Endodermal cell (in vitro differentiated cells): ENCODE data around the gene PRR12. TPM values are rescaled to one million over a fixed set of nuclear protein-coding genes. Genes with fewer than 3 reads are reported as not detected.

Source experiments
- DNase-seq: peaks from one replicate; pipeline ENCODE4 v3.0.0-alpha.2; 2017
- H3K27ac ChIP-seq: 2 replicates; pipeline ENCODE4 v1.5.1; 2013; ENCODE audit warnings: mild to moderate bottlenecking, low read depth, low read length, moderate library complexity
- H3K27me3 ChIP-seq: 2 replicates; pipeline ENCODE4 v1.6.1; 2013; ENCODE audit warnings: mild to moderate bottlenecking, low read length, moderate library complexity; ENCODE audit not compliant: insufficient read depth, control insufficient read depth, poor library complexity, severe bottlenecking
- H3K36me3 ChIP-seq: 2 replicates; pipeline ENCODE4 v1.7.0; 2013; ENCODE audit warnings: mild to moderate bottlenecking, low read length, moderate library complexity; ENCODE audit not compliant: control insufficient read depth, insufficient read depth
- H3K4me1 ChIP-seq: one replicate; pipeline ENCODE4 v1.7.0; 2013; ENCODE audit warnings: low read length; ENCODE audit not compliant: control insufficient read depth, insufficient read depth
- H3K4me3 ChIP-seq: 2 replicates; pipeline ENCODE4 v1.5.1; 2013; ENCODE audit warnings: mild to moderate bottlenecking, low read length, moderate library complexity
- H3K9ac ChIP-seq: 2 replicates; pipeline ENCODE4 v1.6.1; 2013; ENCODE audit warnings: mild to moderate bottlenecking, low read length, moderate library complexity; ENCODE audit not compliant: poor library complexity, severe bottlenecking; ENCODE audit errors: extremely low read depth
- H3K9me3 ChIP-seq: 2 replicates; pipeline ENCODE4 v1.6.1; 2013; ENCODE audit warnings: mild to moderate bottlenecking, low read length, moderate library complexity; ENCODE audit not compliant: control insufficient read depth
- H3K27ac Mint-ChIP-seq: 2 replicates; pipeline ENCODE4 v1.8.0; 2020; ENCODE audit warnings: mixed read lengths
- H3K27me3 Mint-ChIP-seq: 2 replicates; pipeline ENCODE4 v1.8.0; 2021; ENCODE audit warnings: mild to moderate bottlenecking, mixed read lengths; ENCODE audit not compliant: insufficient read depth
- H3K36me3 Mint-ChIP-seq: 2 replicates; pipeline ENCODE4 v1.8.0; 2020; ENCODE audit warnings: low read depth, mixed read lengths
- H3K4me1 Mint-ChIP-seq: 2 replicates; pipeline ENCODE4 v1.8.0; 2020; ENCODE audit warnings: mixed read lengths
- H3K4me3 Mint-ChIP-seq: 2 replicates; pipeline ENCODE4 v1.8.0; 2020; ENCODE audit warnings: mild to moderate bottlenecking, moderate library complexity, mixed read lengths
- H3K9me3 Mint-ChIP-seq: 2 replicates; pipeline ENCODE4 v1.8.0; 2020; ENCODE audit warnings: mild to moderate bottlenecking, mixed read lengths
- WGBS, 2 experiments: methylation state at CpG; one replicate each; pipeline versions ENCODE4 v1.1.5 to v1.1.7; 2013; ENCODE audit warnings: missing lambda C conversion rate in 2 of 2, mixed read lengths in 1 of 2; ENCODE audit not compliant: insufficient coverage in 1 of 2, insufficient read length in 1 of 2; 5-methylcytosine and 5-hydroxymethylcytosine counted together
- long read RNA-seq, 4 experiments: library from polyadenylated mRNA in 2 of 4; library from RNA in 1 of 4; library from capped mRNA in 1 of 4; stranded (forward) in 3 of 4; unstranded in 1 of 4; transcript quantifications; one replicate each; pipeline ENCODE4 v2.0.0, GENCODE V29; 2020 to 2021; ENCODE audit warnings: inconsistent platforms in 1 of 4
- polyA plus RNA-seq, 2 experiments: library from polyadenylated mRNA; stranded (reverse); fragments of 50-300 nt; gene quantifications; one replicate each; pipeline ENCODE4 v1.2.3, GENCODE V29; 2013
- total RNA-seq, 2 donors: library from RNA; stranded (reverse); fragmentation: NEBNext Ultra II Directional in 1 of 2; extraction: Animal tissue kit (Norgen Biotek cat#: 25700) in 1 of 2; gene quantifications; 2 replicates in 1 of 2; 3 replicates in 1 of 2; pipeline ENCODE4 v1.2.1, GENCODE V29; 2021
- TF ChIP-seq, protein P1 (sequence below): fragments of 200-600 bp; sonication (generic); conservative IDR thresholded peaks from 2 replicates; pipeline ENCODE4 v1.5.0; 2021; ENCODE audit warnings: antibody characterized with exemption, mild to moderate bottlenecking

PRR12 gene, protein sequence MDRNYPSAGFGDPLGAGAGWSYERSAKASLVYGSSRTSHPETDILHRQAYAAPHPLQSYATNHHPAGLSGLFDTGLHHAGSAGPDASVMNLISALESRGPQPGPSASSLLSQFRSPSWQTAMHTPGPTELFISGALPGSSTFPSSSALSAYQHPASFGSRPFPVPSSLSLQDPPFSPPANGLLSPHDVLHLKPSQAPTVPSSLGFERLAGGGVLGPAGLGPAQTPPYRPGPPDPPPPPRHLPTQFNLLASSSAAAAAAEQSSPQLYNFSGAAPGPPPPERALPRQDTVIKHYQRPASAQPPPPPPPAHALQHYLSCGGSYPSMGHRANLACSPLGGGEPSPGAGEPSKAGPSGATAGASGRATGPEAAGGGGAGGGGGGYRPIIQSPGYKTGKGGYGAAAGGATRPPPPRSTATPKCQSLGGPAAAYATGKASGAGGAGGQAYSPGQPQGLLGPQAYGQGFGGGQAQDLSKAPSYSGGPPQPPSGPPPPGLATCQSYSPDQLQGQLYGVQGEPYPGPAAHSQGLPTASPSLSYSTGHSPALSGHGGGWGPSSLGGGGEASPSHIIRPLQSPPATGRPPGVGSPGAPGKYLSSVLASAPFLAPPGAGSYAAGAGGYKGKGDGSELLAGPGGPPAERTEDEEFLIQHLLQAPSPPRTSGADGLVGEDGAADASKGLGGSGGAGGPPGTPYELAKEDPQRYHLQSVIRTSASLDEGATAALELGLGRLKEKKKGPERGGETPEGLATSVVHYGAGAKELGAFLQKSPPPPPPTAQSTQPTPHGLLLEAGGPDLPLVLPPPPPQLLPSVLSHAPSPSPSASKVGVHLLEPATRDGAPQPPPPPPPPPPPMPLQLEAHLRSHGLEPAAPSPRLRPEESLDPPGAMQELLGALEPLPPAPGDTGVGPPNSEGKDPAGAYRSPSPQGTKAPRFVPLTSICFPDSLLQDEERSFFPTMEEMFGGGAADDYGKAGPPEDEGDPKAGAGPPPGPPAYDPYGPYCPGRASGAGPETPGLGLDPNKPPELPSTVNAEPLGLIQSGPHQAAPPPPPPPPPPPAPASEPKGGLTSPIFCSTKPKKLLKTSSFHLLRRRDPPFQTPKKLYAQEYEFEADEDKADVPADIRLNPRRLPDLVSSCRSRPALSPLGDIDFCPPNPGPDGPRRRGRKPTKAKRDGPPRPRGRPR (N-terminal part only)
- 10 to 100 TPM; 67.6 to 69.6 TPM for total RNA-seq
- 29.6 TPM for polyA plus RNA-seq (2013, experiment 1 of 2)
- 27.0 TPM for polyA plus RNA-seq (2013, experiment 2 of 2)
- long read RNA-seq, experiment 1, partial matches to known transcripts: 18 of 19 reads
- long read RNA-seq, experiment 1, other reads (novel, unspliced or antisense): 1 of 19 reads
- long read RNA-seq, experiment 2, partial matches to known transcripts: 5 of 5 reads
- long read RNA-seq, experiment 2, other reads (novel, unspliced or antisense): 0 of 5 reads
- long read RNA-seq, experiment 3, partial matches to known transcripts: 3 of 5 reads
- long read RNA-seq, experiment 3, other reads (novel, unspliced or antisense): 2 of 5 reads
- long read RNA-seq, experiment 4: 0 reads

DNA sequence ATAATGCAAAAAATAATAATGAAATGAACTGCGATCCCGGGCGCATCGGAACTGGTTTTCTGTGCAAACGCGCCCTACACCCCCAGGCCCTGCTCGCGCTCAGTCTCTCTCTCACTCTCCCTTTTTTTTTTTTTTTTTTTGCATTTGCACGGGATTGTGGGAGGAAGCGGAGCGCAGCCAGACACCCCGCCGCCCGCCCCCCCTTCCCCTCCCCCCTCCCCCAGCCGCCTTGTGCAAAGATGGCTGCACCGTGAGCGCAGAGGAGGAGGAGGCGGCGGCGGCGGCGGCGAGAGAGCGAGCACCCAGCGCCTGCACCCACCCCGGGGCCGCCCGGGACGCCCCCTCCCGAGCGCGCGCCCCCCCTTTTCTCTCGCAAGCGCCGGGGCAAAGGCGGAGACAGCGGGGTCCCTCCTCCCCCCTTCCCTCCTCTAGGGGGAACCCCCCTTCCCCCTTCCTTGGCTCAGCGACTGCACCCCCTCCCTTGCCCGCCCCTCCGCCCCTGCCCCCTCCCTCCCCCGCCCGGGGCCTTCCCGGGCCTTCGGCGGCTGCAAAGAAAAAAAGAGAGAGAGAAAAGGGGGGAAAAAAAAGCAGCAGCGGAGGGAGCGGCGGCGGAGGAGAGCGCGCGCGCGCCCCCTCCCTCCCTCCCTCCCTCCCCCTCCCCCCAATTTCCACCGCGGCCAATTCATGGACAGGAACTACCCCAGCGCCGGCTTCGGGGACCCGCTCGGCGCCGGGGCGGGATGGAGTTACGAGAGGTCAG lies at the start of gene PRR12:
Gene PRR12, plus strand, starts transcription at position 212 of the 760 bp plus-strand sequence. Its CDS starts 473 bp downstream, at position 685.
- H3K9me3 Mint-ChIP-seq: no peaks in the 10 kb centered on the region
- H3K36me3 Mint-ChIP-seq: peaks cover 18% of the 10 kb centered on the region
- H3K4me3 ChIP-seq: peak within 1 kb of the TSS; percentile 98
- peak; percentile 89 for DNase-seq
- TF ChIP-seq, protein P1, sequence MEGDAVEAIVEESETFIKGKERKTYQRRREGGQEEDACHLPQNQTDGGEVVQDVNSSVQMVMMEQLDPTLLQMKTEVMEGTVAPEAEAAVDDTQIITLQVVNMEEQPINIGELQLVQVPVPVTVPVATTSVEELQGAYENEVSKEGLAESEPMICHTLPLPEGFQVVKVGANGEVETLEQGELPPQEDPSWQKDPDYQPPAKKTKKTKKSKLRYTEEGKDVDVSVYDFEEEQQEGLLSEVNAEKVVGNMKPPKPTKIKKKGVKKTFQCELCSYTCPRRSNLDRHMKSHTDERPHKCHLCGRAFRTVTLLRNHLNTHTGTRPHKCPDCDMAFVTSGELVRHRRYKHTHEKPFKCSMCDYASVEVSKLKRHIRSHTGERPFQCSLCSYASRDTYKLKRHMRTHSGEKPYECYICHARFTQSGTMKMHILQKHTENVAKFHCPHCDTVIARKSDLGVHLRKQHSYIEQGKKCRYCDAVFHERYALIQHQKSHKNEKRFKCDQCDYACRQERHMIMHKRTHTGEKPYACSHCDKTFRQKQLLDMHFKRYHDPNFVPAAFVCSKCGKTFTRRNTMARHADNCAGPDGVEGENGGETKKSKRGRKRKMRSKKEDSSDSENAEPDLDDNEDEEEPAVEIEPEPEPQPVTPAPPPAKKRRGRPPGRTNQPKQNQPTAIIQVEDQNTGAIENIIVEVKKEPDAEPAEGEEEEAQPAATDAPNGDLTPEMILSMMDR: no peak
- H3K9ac ChIP-seq: peak within 1 kb of the TSS; percentile 90
- no peaks in the 10 kb centered on the region for H3K27me3 Mint-ChIP-seq
- no peaks in the 10 kb centered on the region for H3K27me3 ChIP-seq
- H3K9me3 ChIP-seq: no peaks in the 10 kb centered on the region
- H3K4me1 ChIP-seq: no peaks in the 10 kb centered on the region
- peak within 1 kb of the TSS; percentile 95 for H3K27ac Mint-ChIP-seq
- peaks cover 14% of the 10 kb centered on the region for H3K36me3 ChIP-seq
- 0% methylated on average over 23 of the region's 66 CpGs; no CpG with 5 or more reads in 1 of the 2 experiments for WGBS, 2 experiments
- H3K4me1 Mint-ChIP-seq: peaks cover 14% of the 10 kb centered on the region
- H3K27ac ChIP-seq: peak within 1 kb of the TSS; percentile 72
- peak within 1 kb of the TSS; percentile 95 for H3K4me3 Mint-ChIP-seq

DNA sequence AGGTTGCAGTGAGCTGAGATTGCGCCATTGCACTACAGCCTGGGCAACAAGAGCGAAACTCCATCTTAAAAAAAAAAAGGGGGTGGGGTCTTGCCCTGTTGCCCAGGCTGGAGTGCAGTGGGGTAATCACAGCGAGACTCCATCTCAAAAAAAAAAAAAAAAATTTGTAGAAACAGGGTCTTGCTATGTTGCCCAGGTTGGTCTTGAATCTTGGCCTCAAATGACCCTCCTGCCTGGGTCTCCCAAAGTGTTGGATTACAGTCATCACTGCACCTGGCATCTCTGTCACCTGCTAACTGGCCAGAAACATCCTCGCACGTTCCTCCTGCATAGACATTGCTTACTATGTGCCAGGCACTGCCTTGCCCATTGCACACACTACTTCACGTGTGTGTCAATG lies 49.1 kb upstream of the PRR12 start:
- no peaks in the 10 kb centered on the region for H3K36me3 ChIP-seq
- Mint-ChIP-seq H3K4me3 (no peak overlapping the region), H3K27ac (no peak overlapping the region), H3K27me3 (no peaks in the 10 kb centered on the region), H3K9me3 (no peaks in the 10 kb centered on the region), H3K36me3 (peaks cover 9% of the 10 kb centered on the region), H3K4me1 (peaks cover 2% of the 10 kb centered on the region)
- H3K9ac ChIP-seq: no peak overlapping the region
- TF ChIP-seq, protein P1: no peak
- no peaks in the 10 kb centered on the region for H3K4me1 ChIP-seq
- H3K27me3 ChIP-seq: no peaks in the 10 kb centered on the region
- no peak overlapping the region for H3K4me3 ChIP-seq
- WGBS, 2 experiments: 85 to 90% methylated on average over 5 to 6 of the region's 6 CpGs
- H3K9me3 ChIP-seq: no peaks in the 10 kb centered on the region
- no peak for DNase-seq
- H3K27ac ChIP-seq: no peak overlapping the region
